T-cell (primary cell): Measurements from ENCODE around the gene HRH1. TPM values are rescaled to one million over a fixed set of nuclear protein-coding genes. Genes with fewer than 3 reads are reported as not detected.

Experiments used
- ATAC-seq, 4 experiments: fragments of 200-7000 bp in 3 of 4; fragments of 150-1000 bp in 1 of 4; cut with Tn5 transposase; replicated peaks in 1 of 4; 1 replicate in 3 of 4; 2 replicates in 1 of 4; pipeline ENCODE4 v1.10.0; 2021; ENCODE audit warnings: moderate library complexity in 3 of 4, mild to moderate bottlenecking in 2 of 4, moderate number of reproducible peaks in 1 of 4
- CTCF ChIA-PET, 2 donors: fragments of 300-600 bp; sonication (Branson Sonifier 250); formaldehyde crosslinking; loops; one replicate each; lab custom pipeline; 2022; ENCODE audit warnings: antibody characterized with exemption in 2 of 2; lab: Charles Lee
- POLR2A ChIA-PET, 2 donors: fragments of 300-600 bp; sonication (Branson Sonifier 250); formaldehyde crosslinking; loops; one replicate each; lab custom pipeline; 2022; ENCODE audit warnings: antibody characterized with exemption in 2 of 2; lab: Charles Lee
- DNase-seq, 35 experiments: peaks; one replicate each; pipeline versions ENCODE4 v3.0.0 to v3.0.0-alpha.2; 2013 to 2023
- H3K27ac ChIP-seq: one replicate; pipeline ENCODE4 v1.5.1; 2013; ENCODE audit warnings: low read length
- H3K27me3 ChIP-seq, 2 experiments: replicated peaks in 1 of 2; 1 replicate in 1 of 2; 2 replicates in 1 of 2; pipeline versions ENCODE4 v1.6.1 to v1.7.0; 2013; ENCODE audit warnings: low read length in 1 of 2, mixed read lengths in 1 of 2; ENCODE audit not compliant: control insufficient read depth in 2 of 2, insufficient read depth in 2 of 2; ENCODE audit errors: extremely low read depth in 1 of 2
- H3K36me3 ChIP-seq, 2 donors: 1 replicate in 1 of 2; 2 replicates in 1 of 2; pipeline versions ENCODE4 v1.6.1 to v1.7.0; 2013; ENCODE audit warnings: low read length in 1 of 2; ENCODE audit not compliant: control insufficient read depth in 2 of 2, insufficient read depth in 1 of 2; ENCODE audit errors: extremely low read depth in 1 of 2
- H3K4me1 ChIP-seq, 2 experiments: 1 replicate in 1 of 2; 2 replicates in 1 of 2; pipeline versions ENCODE4 v1.6.1 to v1.7.0; 2013; ENCODE audit warnings: low read length in 2 of 2, mixed read lengths in 1 of 2; ENCODE audit not compliant: insufficient read depth in 2 of 2, control insufficient read depth in 1 of 2; ENCODE audit errors: extremely low read depth in 1 of 2
- H3K4me3 ChIP-seq, 2 donors: 1 replicate in 1 of 2; 2 replicates in 1 of 2; pipeline versions ENCODE4 v1.5.1 to v1.7.0; 2013; ENCODE audit warnings: mild to moderate bottlenecking in 2 of 2, low read length in 1 of 2, moderate library complexity in 1 of 2; ENCODE audit not compliant: control insufficient read depth in 1 of 2; ENCODE audit errors: extremely low read depth in 1 of 2
- H3K9me3 ChIP-seq: 2 replicates; pipeline ENCODE4 v1.7.0; 2013
- H3K27ac Mint-ChIP-seq, 2 donors: one replicate each; pipeline ENCODE4 v1.8.0; 2020 to 2021; ENCODE audit warnings: mild to moderate bottlenecking in 2 of 2, mixed read lengths in 2 of 2
- H3K27me3 Mint-ChIP-seq, 2 donors: one replicate each; pipeline ENCODE4 v1.8.0; 2021 to 2022; ENCODE audit warnings: mixed read lengths in 2 of 2
- H3K36me3 Mint-ChIP-seq: one replicate; pipeline ENCODE4 v1.8.0; 2021; ENCODE audit warnings: mixed read lengths
- H3K4me1 Mint-ChIP-seq, 3 donors: one replicate each; pipeline ENCODE4 v1.8.0; 2020 to 2022; ENCODE audit warnings: mixed read lengths in 3 of 3, mild to moderate bottlenecking in 1 of 3
- H3K4me3 Mint-ChIP-seq, 3 donors: one replicate each; pipeline ENCODE4 v1.8.0; 2020 to 2022; ENCODE audit warnings: mild to moderate bottlenecking in 3 of 3, mixed read lengths in 3 of 3, moderate library complexity in 3 of 3
- H3K9me3 Mint-ChIP-seq, 3 donors: one replicate each; pipeline ENCODE4 v1.8.0; 2020 to 2022; ENCODE audit warnings: mixed read lengths in 3 of 3
- WGBS: methylation state at CpG from one replicate; pipeline ENCODE4 v1.1.5; 2013; ENCODE audit warnings: missing lambda C conversion rate; ENCODE audit not compliant: insufficient coverage; 5-methylcytosine and 5-hydroxymethylcytosine counted together
- total RNA-seq, 35 experiments: library from RNA in 6 of 35; stranded (reverse) in 6 of 35; fragments of 120-200 nt in 1 of 35; gene quantifications; one replicate each; pipeline versions ENCODE4 v1.2.1 to v1.2.4 and lab custom pipeline; 2013 to 2026

Gene HRH1
- total RNA-seq, 5 donors from 2014 or later (not counting 1 experiment from before 2014, with no cell fraction given) = 0.19 to 2.0 (median 0.46) TPM; not detected in 2

GRCh38 chr3:11186771-11187191 lies 32.5 kb downstream of the HRH1 start:
- no peak for ATAC-seq
- no CpG with 5 or more reads among the region's 2 CpGs for WGBS
- no peak for DNase-seq
- Histone ChIP-seq H3K9me3 (no peaks in the 10 kb centered on the region), H3K27ac (no peak overlapping the region), H3K36me3 (no peaks in the 10 kb centered on the region), H3K4me3 (no peak overlapping the region), H3K4me1 (no peaks in the 10 kb centered on the region), H3K27me3 (peaks cover 0 to 21% of the 10 kb centered on the region in 2 experiments)
- POLR2A ChIA-PET = no interaction called here
- no peaks in the 10 kb centered on the region for H3K9me3 Mint-ChIP-seq
- no peak overlapping the region for H3K4me3 Mint-ChIP-seq
- no peaks in the 10 kb centered on the region for H3K4me1 Mint-ChIP-seq
- CTCF ChIA-PET = no interaction called here
- no peak overlapping the region for H3K27ac Mint-ChIP-seq
- peaks cover 6 to 17% of the 10 kb centered on the region in 2 donors for H3K27me3 Mint-ChIP-seq
- H3K36me3 Mint-ChIP-seq = no peaks in the 10 kb centered on the region

- DNase-seq = no peak
- H3K27ac Mint-ChIP-seq = no peak overlapping the region
- no peaks in the 10 kb centered on the region for H3K36me3 ChIP-seq
- H3K4me3 ChIP-seq = no peak overlapping the region
- H3K36me3 Mint-ChIP-seq = no peaks in the 10 kb centered on the region
- no peak for ATAC-seq
- no peaks in the 10 kb centered on the region for H3K4me1 ChIP-seq
- no peak overlapping the region for H3K27ac ChIP-seq
- POLR2A ChIA-PET = no interaction called here
- H3K27me3 ChIP-seq = peaks cover 0 to 21% of the 10 kb centered on the region in 2 experiments
- no CpG with 5 or more reads among the region's 3 CpGs for WGBS
- H3K4me3 Mint-ChIP-seq = no peak overlapping the region
- H3K9me3 ChIP-seq = no peaks in the 10 kb centered on the region
- no peaks in the 10 kb centered on the region for H3K9me3 Mint-ChIP-seq
- no peaks in the 10 kb centered on the region for H3K4me1 Mint-ChIP-seq
- H3K27me3 Mint-ChIP-seq = peaks cover 6 to 17% of the 10 kb centered on the region in 2 donors
- CTCF ChIA-PET = no interaction called here
Measured at GRCh38 chr3:11187681-11188080, 33.4 kb downstream of the HRH1 start.

DNA sequence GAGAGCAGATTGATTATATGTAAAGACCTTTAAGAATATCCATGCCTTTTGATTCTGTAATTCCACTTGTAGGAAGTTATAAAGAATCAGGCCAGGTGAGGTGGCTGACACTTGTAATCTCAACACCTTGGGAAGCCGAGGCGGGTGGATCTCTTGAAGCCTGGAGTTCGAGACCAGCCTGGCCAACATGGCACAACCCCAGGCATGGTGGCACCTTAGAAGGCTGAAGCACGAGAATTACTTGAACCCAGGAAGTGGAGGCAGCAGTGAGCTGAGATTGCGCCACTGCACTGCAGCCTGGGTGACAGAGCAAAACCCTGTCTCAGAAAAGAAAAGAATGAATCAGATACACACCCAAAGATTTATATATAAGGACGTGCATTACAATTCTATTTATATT lies 33.9 kb downstream of the HRH1 start:
- ChIA-PET CTCF (no interaction called here), POLR2A (no interaction called here)
- Histone ChIP-seq H3K27ac (no peak overlapping the region), H3K4me1 (no peaks in the 10 kb centered on the region), H3K4me3 (no peak overlapping the region), H3K36me3 (no peaks in the 10 kb centered on the region), H3K9me3 (no peaks in the 10 kb centered on the region), H3K27me3 (peaks cover 0 to 20% of the 10 kb centered on the region in 2 experiments)
- H3K27ac Mint-ChIP-seq = no peak overlapping the region
- peaks cover 6 to 17% of the 10 kb centered on the region in 2 donors for H3K27me3 Mint-ChIP-seq
- WGBS = 100% methylated on average over 2 of the region's 6 CpGs
- H3K4me1 Mint-ChIP-seq = no peaks in the 10 kb centered on the region
- DNase-seq (no peak), ATAC-seq (no peak)
- no peak overlapping the region for H3K4me3 Mint-ChIP-seq
- no peaks in the 10 kb centered on the region for H3K36me3 Mint-ChIP-seq
- H3K9me3 Mint-ChIP-seq = no peaks in the 10 kb centered on the region

DNA sequence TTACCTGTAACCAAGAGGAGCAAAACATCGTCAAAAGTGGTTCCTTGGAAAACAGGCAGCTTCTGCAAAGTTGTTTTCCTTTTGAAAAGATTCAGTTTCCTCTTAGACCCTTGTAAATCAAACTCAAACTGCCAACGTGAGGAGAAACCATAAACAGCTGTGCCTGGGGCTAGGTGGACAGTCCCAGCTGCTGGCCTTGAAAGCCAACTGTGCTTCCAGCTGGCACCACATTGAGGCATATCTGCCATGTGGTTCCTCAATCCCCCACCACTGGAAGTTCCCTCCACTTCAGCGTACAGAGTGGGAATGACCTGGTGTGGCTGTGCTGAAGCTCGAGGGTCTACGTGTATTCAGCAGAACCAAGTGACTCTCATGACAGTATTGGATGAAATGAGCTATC lies 40.9 kb downstream of the HRH1 start:
- no peaks in the 10 kb centered on the region for H3K36me3 ChIP-seq
- no peak overlapping the region for H3K27ac ChIP-seq
- no peaks in the 10 kb centered on the region for H3K4me1 ChIP-seq
- Mint-ChIP-seq H3K4me3 (no peak overlapping the region), H3K36me3 (no peaks in the 10 kb centered on the region), H3K4me1 (peaks cover 2 to 10% (median 8%) of the 10 kb centered on the region in 3 donors), H3K9me3 (no peaks in the 10 kb centered on the region), H3K27me3 (peaks cover 14 to 18% of the 10 kb centered on the region in 2 donors), H3K27ac (no peak overlapping the region)
- DNase-seq (no peak), ATAC-seq (no peak)
- H3K4me3 ChIP-seq = no peak overlapping the region
- H3K9me3 ChIP-seq = no peaks in the 10 kb centered on the region
- ChIA-PET POLR2A (no interaction called here), CTCF (no interaction called here)
- H3K27me3 ChIP-seq = peaks cover 0 to 17% of the 10 kb centered on the region in 2 experiments
- WGBS = 28% methylated on average over 5 of the region's 5 CpGs

- no peaks in the 10 kb centered on the region for H3K36me3 ChIP-seq
- Mint-ChIP-seq H3K36me3 (no peaks in the 10 kb centered on the region), H3K4me1 (peaks cover 2 to 10% (median 8%) of the 10 kb centered on the region in 3 donors), H3K27me3 (peaks cover 14 to 18% of the 10 kb centered on the region in 2 donors), H3K9me3 (no peaks in the 10 kb centered on the region), H3K27ac (no peak overlapping the region), H3K4me3 (peak overlapping the region in 1 of 3 donors; percentile 23)
- ChIA-PET POLR2A (no interaction called here), CTCF (no interaction called here)
- WGBS = 48% methylated on average over 8 of the region's 10 CpGs
- no peak overlapping the region for H3K4me3 ChIP-seq
- no peak for ATAC-seq
- no peak for DNase-seq
- H3K27ac ChIP-seq = no peak overlapping the region
- H3K4me1 ChIP-seq = no peaks in the 10 kb centered on the region
- no peaks in the 10 kb centered on the region for H3K9me3 ChIP-seq
- peaks cover 0 to 13% of the 10 kb centered on the region in 2 experiments for H3K27me3 ChIP-seq
Measured at GRCh38 chr3:11195721-11196332, 41.5 kb downstream of the HRH1 start.

- no CpG with 5 or more reads among the region's 1 CpG for WGBS
- no peak for DNase-seq
- no peaks in the 10 kb centered on the region for H3K9me3 ChIP-seq
- Mint-ChIP-seq H3K4me1 (peaks cover 2 to 10% (median 8%) of the 10 kb centered on the region in 3 donors), H3K27me3 (peaks cover 20 to 21% of the 10 kb centered on the region in 2 donors), H3K4me3 (no peak overlapping the region), H3K27ac (no peak overlapping the region), H3K36me3 (no peaks in the 10 kb centered on the region), H3K9me3 (no peaks in the 10 kb centered on the region)
- POLR2A ChIA-PET = no interaction called here
- peaks cover 0 to 22% of the 10 kb centered on the region in 2 experiments for H3K27me3 ChIP-seq
- ATAC-seq = no peak
- H3K4me1 ChIP-seq = no peaks in the 10 kb centered on the region
- no peak overlapping the region for H3K27ac ChIP-seq
- H3K4me3 ChIP-seq = no peak overlapping the region
- CTCF ChIA-PET = no interaction called here
- H3K36me3 ChIP-seq = no peaks in the 10 kb centered on the region
Measured at GRCh38 chr3:11197484-11197883, 43.2 kb downstream of the HRH1 start.
